Head of caudate nucleus (tissue), 42 donors: Measurements from ENCODE around the gene SMIM44.
A peak's percentile ranks its signal among the peaks of the same experiment; 100 is the strongest.

Experiments used
- DNase-seq, 42 donors: peaks; one replicate each; pipeline versions ENCODE4 v3.0.0 to v3.0.0-alpha.2; 2020 to 2021; ENCODE audit warnings: mixed read lengths in 7 of 42
- intact Hi-C: fragments of 100-400 bp; cut with DNase I; formaldehyde crosslinking; loops from one replicate; pipeline ENCODE4 v1.15.0; 2022

The SMIM44 gene

DNA sequence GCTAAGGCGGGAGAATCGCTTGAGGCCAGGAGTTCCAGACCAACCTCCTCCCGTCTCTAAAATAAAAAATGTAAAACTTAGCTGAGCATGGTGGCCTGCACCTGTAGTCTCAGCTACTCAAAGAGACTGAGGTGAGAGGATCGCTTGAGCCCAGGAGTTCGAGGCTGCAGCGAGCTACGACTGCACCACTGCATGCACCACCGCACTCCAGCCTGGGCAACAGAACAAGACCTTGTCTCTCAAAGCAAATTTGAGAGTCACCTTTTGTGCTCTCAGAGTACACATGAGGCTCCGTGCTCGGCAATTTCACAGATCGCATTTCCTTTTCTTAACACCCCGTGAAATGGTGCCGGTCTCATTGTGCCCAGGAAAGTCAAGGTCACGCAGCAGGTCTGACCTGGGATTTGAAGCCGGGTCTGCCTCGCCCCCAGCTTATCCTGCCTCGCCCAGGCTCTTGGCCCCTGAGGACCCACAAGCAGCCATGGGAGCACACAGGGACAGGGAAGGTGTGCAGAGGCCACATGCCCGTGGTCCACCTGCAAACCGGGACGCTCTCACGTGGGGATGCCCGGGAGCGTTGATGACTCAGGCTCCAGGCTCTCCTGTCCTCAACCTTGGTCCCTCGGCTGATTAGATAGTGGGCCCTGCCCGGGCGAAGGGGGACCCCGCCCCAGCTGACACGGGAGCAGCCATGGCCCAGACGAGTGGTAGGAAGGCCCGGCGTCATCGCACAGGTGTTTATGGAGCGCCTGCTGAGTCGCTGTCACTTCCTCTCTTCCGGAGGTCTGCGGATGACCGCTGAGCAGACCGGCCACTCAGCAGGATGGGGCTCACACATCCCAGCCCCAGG, 1.8 kb downstream of the SMIM44 start:
- intact Hi-C loops, result no loop called here

DNA sequence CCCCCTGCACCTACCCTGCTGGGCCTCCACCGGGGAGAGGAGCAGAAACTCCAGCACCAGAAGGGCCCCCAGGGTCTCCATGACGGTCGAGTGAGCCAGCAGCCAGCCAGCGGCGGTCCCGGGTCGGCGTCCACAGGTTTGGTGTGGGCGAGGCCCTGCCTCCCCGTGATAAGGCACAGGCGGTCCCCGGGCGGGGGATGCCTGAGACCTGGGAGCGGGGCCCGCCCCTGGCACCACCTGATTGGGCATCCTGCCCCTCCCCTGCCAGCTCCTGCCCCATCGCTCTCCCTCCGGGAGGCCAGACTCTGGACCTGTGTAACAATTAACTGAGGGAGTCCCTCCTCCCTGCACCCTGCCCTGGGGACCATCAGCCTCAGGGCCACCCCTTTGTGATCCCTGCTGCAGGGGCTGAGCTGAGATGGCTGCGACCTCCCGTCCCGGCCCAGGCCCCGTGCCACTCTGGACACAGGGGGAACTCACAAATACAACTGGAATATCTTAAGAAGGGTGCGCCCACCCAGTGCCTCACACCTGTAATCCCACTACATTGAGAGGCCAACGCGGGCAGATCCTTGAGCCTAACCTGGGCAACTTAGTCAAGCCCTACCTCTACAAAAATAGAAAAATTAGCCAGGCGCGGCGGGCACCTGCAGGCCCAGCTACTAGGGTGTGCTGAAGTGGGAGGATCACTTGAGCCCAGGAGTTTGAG, 2.7 kb downstream of the SMIM44 start, which contains the start of gene SMIM24:
TSS of gene SMIM24 (minus strand) at position 143 of the 709 bp plus-strand sequence. CDS start at position 81, 62 bp downstream.
- intact Hi-C loops, result no loop called here
- DNase-seq, result no peak

More for the DNA sequence above, 1.8 kb downstream of the SMIM44 start:
- no peak for DNase-seq

DNA sequence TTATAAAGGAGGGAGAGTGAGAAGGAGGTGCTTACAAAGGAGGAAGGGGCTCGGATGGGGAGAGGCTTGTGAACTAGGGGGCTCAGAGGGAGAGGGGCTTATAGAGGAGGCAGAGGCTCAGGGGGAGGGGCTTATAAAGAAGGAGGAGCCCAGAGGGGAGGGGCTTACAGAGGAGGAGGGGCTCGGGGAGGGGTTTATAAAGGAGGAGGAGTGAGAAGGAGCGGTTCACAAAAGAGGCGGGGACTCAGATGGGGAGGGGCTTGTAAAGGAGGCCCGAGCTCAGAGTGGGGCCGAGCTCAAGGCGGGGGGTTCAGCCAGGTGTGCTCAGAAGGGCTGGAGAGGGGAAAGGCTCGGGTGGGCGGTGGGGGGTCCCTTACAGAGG, 3.4 kb downstream of the SMIM44 start:
- no peak for DNase-seq
- intact Hi-C loops, result loop anchor here (10.0 kb wide), 1 partner anchor 55 kb away; no protein-coding TSS in a partner anchor

DNA sequence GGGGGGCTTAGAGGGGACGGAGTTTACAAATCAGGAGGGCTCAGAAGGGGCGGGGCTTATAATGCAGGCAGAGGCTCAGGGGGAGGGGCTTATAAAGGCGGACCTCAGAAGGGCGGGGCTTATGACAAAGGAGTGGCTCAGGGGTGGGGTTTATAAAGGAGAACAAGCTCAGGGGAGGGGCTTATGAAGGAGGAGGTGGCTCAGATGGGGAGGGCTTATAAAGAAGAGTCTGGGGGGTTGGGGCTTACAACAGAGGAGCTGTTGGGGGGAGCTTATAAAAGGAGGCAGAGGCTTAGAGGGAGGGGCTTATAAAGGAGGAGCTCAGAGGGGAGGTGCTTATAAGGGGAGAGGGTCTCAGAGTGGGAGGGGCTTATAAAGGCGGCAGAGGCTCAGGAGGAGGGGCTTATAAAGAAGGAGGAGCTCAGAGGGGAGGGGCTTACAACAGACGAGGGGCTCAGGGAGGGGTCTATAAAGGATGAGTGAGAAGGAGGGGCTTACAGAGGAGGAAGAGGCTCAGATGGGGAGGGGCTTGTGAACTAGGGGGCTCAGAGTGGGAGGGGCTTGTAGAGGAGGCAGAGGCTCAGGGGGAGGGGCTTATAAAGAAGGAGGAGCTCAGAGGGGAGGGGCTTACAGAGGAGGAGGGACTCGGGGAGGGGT, 3.9 kb downstream of the SMIM44 start:
- peak in 1 of 42 donors; percentile 51 for DNase-seq
- intact Hi-C loops, result loop anchor here (10.0 kb wide), 1 partner anchor 55 kb away; no protein-coding TSS in a partner anchor

DNA sequence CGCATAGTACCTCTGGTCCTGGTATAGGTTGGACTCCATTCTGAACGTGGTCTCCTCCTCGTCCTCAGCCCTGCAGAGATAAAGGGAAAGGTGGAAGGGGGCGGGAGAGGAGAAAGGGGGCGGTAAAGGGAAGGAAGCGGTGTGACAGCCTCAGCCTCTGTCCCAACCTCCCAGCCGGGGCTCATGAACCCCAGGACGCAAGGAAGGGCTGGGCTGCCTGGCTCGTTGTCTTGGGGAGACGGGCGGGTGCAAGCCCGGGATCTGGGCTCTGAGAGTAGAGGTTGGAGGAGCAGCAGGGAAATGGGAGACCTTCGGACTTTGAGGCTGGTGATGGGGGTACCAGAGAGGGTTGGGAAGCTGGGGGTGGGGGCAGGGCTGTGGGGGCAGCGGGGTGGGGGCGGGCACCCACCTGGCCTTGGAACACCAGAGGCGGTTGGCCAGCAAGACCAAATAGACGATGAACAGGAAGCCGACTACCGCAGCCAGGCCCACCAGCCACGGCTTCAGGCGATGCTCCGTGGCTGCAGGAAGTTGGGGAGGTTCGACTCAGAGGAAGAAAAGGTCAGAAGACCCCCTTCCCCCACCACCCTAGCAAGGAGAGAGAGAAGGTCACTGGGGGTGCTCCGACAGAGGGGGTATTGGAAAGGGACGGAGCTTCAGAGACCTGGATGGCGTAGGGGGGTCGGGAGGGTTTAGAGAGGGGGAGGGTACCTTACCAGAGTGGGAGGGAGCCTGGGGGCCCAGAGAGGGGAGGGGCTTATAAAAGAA, 4.6 kb downstream of the SMIM44 start:
- intact Hi-C loops, result loop anchor here (10.0 kb wide), 1 partner anchor 54 kb away; no protein-coding TSS in a partner anchor
- DNase-seq, result no peak

DNA sequence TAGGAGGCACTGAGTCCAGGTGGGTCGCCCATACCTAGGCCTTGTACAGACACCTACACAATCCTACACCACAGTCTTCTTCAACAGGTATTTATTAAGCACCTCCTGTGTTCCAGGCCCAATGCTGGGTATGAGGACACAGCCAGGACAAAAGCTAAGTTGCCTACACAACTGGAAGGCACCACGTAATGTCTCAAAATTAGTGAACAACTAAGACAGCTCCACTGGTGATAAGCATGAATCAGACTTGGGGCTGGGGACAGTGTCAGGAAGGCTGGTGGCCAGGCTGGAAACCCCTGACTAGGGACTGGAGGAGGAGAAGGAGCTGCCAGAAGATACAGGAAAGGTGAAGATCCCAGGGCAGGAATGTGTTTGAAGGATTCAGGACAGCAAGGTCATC, 5.3 kb downstream of the SMIM44 start:
- no peak for DNase-seq
- intact Hi-C loops, result loop anchor here (10.0 kb wide), 1 partner anchor 53 kb away; no protein-coding TSS in a partner anchor

DNA sequence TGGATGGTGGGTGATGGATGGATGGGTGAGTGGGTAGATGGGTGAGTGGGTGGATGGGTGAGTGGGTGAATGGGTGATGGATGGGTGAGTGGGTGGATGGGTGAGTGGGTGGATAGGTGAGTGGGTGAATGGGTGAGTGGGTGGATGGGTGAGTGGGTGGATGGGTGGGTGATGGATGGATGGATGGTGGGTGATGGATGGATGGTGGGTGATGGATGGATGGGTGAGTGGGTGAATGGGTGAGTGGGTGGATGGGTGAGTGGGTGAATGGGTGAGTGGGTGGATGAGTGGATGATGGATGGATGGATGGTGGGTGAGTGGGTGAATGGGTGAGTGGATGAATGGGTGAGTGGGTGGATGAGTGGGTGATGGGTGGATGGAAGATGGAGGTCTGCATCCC, 5.7 kb downstream of the SMIM44 start:
- intact Hi-C loops, result loop anchor here (10.0 kb wide), 1 partner anchor 53 kb away; no protein-coding TSS in a partner anchor
- DNase-seq, result no peak

DNA sequence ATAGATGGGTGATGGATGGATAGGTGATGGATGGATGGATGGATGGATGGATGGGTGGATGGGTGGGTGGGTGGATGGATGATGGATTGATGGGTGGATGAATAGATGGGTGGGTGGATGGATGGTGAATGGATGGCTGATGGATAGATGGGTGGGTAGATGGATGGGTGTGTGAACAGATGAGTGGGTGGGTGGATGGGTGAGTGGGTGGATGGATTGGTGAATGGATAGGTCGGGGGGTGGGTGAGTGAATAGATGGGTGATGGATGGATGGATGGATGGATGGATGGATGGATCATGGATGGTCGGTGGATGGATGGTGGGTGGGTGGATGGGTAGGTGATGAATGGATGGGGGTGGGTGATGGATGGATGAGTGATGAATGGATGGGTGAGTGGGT, 6.4 kb downstream of the SMIM44 start:
- no peak for DNase-seq
- intact Hi-C loops, result loop anchor here (10.0 kb wide), 1 partner anchor 52 kb away; no protein-coding TSS in a partner anchor

DNA sequence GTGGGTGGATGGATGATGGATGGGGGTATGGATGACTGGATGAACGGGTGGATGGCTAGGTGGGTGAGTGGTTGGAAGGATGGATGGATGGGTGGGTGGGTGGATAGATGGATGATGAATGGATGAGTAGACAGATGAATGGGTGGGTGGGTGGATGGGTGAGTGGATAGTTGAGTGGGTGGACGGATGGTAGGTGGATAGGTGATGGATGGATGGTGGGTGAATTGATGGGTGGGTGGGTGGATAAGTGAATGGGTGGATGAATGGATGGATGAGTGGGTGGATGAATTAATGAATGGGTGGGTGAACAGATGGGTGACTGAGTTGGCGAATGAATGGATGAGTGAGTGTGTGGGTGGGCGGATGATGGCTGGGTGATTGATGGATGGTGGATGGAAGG, 7.8 kb downstream of the SMIM44 start:
- intact Hi-C loops, result loop anchor here (10.0 kb wide), 1 partner anchor 51 kb away; no protein-coding TSS in a partner anchor
- no peak for DNase-seq

DNA sequence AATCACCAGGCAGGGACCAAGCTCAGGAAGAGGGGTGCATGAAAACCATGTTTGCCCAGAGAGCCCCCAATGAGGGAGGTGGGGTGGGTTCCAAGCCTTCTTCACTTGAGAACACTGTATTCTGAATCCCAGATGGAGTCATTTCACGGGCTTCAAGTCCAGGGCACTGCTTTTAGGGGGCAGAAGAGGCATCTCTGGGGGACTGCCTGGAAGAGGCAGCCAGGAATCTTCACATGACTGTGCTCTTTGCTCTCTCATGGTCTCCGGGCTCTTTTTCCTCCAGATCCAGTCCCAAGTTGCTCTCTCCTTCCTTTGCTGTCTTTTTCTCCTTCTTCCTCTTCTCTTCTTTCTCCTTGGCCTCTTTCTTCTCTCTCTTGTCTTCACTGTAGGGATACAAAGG, 8.6 kb downstream of the SMIM44 start:
- intact Hi-C loops, result loop anchor here (10.0 kb wide), 1 partner anchor 50 kb away; no protein-coding TSS in a partner anchor
- no peak for DNase-seq

DNA sequence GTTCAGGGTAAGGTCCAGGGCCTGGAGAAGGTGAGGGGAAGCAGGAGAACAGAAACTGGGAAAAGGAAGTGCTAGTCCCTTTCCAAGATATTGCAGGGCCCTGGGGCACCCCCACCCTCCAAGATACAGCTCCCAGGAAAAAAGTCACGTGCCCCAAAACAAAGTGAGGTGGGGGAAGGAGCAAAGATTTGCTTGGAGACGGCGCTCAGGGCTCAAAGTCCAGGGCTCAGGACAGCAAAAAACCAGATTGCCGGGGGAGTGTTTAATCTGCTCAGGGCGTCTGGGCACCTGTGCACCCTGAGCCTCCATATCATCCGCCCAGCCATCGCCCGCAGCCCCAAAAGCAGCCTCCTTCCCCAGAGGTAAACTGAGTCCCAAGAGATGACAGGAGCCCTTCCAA, 9.2 kb downstream of the SMIM44 start:
- intact Hi-C loops, result loop anchor here (10.0 kb wide), 1 partner anchor 49 kb away; no protein-coding TSS in a partner anchor
- DNase-seq, result no peak

DNA sequence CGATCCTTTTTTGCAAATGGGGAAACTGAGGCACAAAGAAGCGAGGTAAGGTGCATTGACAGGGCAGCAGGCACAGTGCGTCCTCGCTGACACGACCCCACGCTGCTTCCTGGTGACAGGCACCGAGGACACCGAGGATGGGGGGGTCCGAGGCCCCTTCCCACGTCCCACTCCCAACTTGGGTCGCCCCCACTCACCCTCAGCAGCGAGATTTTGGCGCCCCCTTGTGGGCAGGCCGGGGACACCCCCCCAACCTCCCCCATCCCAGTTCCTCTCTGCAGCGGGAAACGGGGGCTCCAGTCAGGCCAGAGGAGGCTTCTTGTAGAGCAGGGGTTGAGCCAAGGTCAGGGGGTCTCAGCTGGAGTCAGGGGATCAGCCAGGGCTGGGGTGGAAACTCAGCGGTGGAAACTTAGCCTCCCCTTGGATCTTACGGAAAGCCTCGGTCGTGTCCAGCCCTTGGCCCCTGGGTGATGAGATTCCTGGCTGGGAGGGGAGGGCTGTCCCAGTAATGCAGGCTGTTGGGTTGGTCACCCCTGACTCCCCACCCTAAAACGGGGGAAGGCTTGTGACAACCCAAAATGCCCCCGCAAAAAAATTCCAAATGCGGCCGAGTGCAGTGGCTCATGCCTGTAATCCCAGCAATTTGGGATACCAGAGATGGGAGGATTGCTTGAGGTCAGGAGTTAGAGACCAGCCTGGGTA, 11.1 kb downstream of the SMIM44 start:
- peak in 26 of 42 donors; percentile 23 to 80 (median 52) for DNase-seq

DNA sequence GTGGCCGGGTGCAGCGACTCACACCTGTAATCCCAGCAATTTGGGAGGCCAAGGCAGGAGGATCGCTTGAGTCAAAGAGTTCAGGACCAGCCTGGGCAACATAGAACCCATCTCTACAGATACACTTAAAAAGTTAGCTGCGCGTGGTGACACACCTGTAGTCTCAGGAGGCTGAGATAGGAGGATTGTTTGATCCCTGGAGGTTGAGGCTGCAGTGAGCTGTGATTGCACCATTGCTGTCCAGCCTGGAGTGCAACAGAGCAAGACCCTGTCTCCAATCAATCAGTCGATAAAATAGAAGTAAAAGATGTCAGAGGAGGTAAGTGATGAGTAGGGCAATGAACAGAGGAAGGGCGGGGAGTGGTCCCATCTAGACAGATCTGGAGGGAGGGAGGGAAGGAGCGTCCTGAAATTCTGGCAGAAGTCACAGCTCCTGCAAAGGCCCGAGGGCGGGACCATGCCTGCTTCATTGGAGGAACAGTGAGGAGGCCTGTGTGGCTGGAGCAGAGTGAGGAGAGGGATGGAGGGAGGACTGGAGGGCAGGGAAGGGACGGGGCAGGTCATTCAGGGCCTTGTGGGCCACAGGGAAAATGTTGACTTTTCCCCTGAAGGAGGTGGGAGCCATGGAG, 12.6 kb downstream of the SMIM44 start:
- intact Hi-C loops, result loop anchor here (10.0 kb wide), 1 partner anchor 46 kb away; no protein-coding TSS in a partner anchor
- no peak for DNase-seq

More for the DNA sequence above, 11.1 kb downstream of the SMIM44 start:
- intact Hi-C loops, result loop anchor here (2.0 to 10.0 kb wide), 2 partner anchors 47 to 145 kb away; no protein-coding TSS in a partner anchor

DNA sequence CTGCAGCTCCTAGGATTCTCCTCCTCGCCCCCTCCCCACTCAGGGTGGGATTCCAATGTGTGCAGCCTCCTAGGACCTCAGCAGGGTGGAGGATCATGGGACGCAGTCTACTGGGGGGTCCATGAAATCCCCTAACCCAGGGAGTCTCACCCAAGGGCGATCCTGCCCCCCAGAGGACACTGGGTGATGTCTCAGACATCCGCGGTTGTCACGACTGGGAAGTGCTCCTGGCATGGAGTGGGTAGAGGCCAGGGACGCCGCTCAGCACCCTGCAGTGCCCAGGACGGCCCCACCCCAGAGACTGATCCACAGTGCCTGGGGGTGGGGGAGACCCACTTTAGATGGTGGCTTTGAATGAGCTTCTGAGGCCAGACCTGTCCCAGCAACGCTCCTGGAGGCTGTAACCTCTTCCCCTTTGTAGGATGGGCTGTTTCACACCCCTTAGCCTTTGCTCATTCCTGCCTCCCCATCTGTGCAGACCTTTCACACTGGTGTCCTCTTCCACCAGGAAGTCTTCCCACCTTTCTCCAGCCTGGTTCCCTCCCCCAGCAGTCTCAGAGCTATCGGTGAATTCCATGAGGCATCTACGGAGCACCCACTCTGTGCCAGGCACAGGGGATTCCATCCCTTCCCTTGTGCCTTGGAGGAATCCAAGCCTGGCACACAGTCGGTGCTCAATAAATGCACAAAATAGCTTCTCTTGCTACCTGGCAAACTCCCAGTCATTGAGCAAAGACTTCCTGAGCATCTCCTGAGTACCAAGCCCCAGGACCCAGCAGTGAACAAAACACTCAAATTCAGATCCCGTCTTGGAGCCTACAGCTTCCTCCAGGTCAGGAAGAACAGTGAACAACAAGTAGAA, 13.4 kb downstream of the SMIM44 start:
- peak in 2 of 42 donors; percentile 35 to 44 for DNase-seq
- intact Hi-C loops, result loop anchor here (10.0 kb wide), 2 partner anchors 45 to 265 kb away; no protein-coding TSS in a partner anchor

DNA sequence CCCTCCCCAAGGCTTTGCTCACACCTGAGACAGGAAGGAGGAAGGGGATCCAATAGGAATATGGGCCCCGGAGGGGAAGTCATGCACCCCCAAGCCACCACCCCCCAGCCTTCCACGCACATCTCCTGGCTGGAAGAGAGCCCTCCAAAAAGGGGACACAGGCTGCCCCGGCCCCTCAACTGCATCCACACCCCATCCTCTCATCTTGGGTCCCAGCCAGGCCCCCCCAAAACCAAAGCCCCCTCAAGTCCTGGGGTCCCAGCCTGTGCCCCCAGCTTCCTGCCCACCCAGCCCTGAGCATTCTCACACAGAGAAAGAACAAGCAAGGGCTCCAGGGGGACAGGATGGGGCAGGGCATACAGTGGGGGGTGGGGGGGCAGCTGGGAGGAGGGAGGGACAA, 15.0 kb downstream of the SMIM44 start:
- intact Hi-C loops, result loop anchor here (10.0 kb wide), 1 partner anchor 263 kb away; no protein-coding TSS in a partner anchor

More for the DNA sequence above, 15.0 kb downstream of the SMIM44 start:
- no peak for DNase-seq
